H9 (cell line): ENCODE measurements around the gene NPHP4. TPM values are rescaled to one million over a fixed set of nuclear protein-coding genes. Genes with fewer than 3 reads are reported as not detected.

ENCODE experiments used
- DNase-seq: peaks from one replicate; pipeline ENCODE4 v3.0.0-alpha.2; 2017
- H2AFZ ChIP-seq: one replicate; pipeline ENCODE4 v1.6.1; 2013; ENCODE audit warnings: mild to moderate bottlenecking, low read length, control low read depth, moderate library complexity
- H2AK5ac ChIP-seq: 2 replicates; pipeline ENCODE4 v1.6.1; 2013; ENCODE audit warnings: low read length, control low read depth, mixed read lengths; ENCODE audit not compliant: insufficient read length
- H2BK120ac ChIP-seq: one replicate; pipeline ENCODE4 v1.6.1; 2013; ENCODE audit warnings: low read depth, mild to moderate bottlenecking, low read length, control low read depth, inconsistent platforms; ENCODE audit not compliant: poor library complexity, severe bottlenecking
- H2BK12ac ChIP-seq: 2 replicates; pipeline ENCODE4 v1.6.1; 2013; ENCODE audit warnings: low read length, control low read depth, mixed read lengths, low read depth; ENCODE audit not compliant: insufficient read length
- H2BK15ac ChIP-seq: 2 replicates; pipeline ENCODE4 v1.6.1; 2013; ENCODE audit warnings: low read depth, low read length, control low read depth
- H2BK20ac ChIP-seq: one replicate; pipeline ENCODE4 v1.6.1; 2013; ENCODE audit warnings: low read depth, mild to moderate bottlenecking, low read length, control low read depth, inconsistent platforms; ENCODE audit not compliant: poor library complexity, severe bottlenecking
- H2BK5ac ChIP-seq: 2 replicates; pipeline ENCODE4 v1.6.1; 2013; ENCODE audit warnings: low read length, control low read depth, mixed read lengths; ENCODE audit not compliant: insufficient read length
- H3K14ac ChIP-seq: 2 replicates; pipeline ENCODE4 v1.6.1; 2013; ENCODE audit warnings: low read length, control low read depth; ENCODE audit not compliant: insufficient read depth
- H3K18ac ChIP-seq: 2 replicates; pipeline ENCODE4 v1.6.1; 2013; ENCODE audit warnings: low read depth, mild to moderate bottlenecking, mixed read lengths, low read length, control low read depth; ENCODE audit not compliant: insufficient read length
- H3K23ac ChIP-seq: 2 replicates; pipeline ENCODE4 v1.6.1; 2013; ENCODE audit warnings: low read length, control low read depth, mixed read lengths, low read depth; ENCODE audit not compliant: insufficient read length
- H3K23me2 ChIP-seq: 2 replicates; pipeline ENCODE4 v1.6.1; 2013; ENCODE audit warnings: low read depth, mild to moderate bottlenecking, mixed read lengths, low read length, control low read depth; ENCODE audit not compliant: insufficient read length, poor library complexity, severe bottlenecking
- H3K27ac ChIP-seq: 2 replicates; pipeline ENCODE4 v1.5.1; 2013; ENCODE audit warnings: low read length, control low read depth, mixed read lengths, low read depth; ENCODE audit not compliant: insufficient read length
- H3K27me3 ChIP-seq: 2 replicates; pipeline ENCODE4 v1.6.1; 2013; ENCODE audit warnings: low read length, control low read depth, inconsistent platforms; ENCODE audit not compliant: insufficient read depth
- H3K4ac ChIP-seq: 2 replicates; pipeline ENCODE4 v1.6.1; 2013; ENCODE audit warnings: low read depth, mild to moderate bottlenecking, control low read depth, inconsistent platforms, low read length, moderate library complexity
- H3K4me1 ChIP-seq: 2 replicates; pipeline ENCODE4 v1.6.1; 2013; ENCODE audit warnings: low read length, control low read depth, inconsistent platforms; ENCODE audit not compliant: insufficient read depth
- H3K4me2 ChIP-seq: 2 replicates; pipeline ENCODE4 v1.6.1; 2013; ENCODE audit warnings: low read length, control low read depth, mixed read lengths; ENCODE audit not compliant: insufficient read length, insufficient read depth
- H3K56ac ChIP-seq: 2 replicates; pipeline ENCODE4 v1.6.1; 2013; ENCODE audit warnings: low read depth, mild to moderate bottlenecking, mixed read lengths, low read length, control low read depth; ENCODE audit not compliant: insufficient read length
- H3K79me1 ChIP-seq: 2 replicates; pipeline ENCODE4 v1.6.1; 2013; ENCODE audit warnings: low read depth, mild to moderate bottlenecking, moderate library complexity, low read length, control low read depth, inconsistent platforms; ENCODE audit not compliant: insufficient read depth, poor library complexity, severe bottlenecking
- H3K79me2 ChIP-seq: 2 replicates; pipeline ENCODE4 v1.6.1; 2013; ENCODE audit warnings: low read length, control low read depth, inconsistent platforms; ENCODE audit not compliant: insufficient read depth
- H3K9ac ChIP-seq: 2 replicates; pipeline ENCODE4 v1.6.1; 2013; ENCODE audit warnings: low read length, control low read depth, mixed read lengths; ENCODE audit not compliant: insufficient read length; ENCODE audit errors: extremely low read depth
- H3K9me3 ChIP-seq: one replicate; pipeline ENCODE4 v1.6.1; 2013; ENCODE audit warnings: low read depth, low read length, inconsistent platforms; ENCODE audit not compliant: control insufficient read depth
- H3T11ph ChIP-seq: one replicate; pipeline ENCODE4 v1.6.1; 2013; ENCODE audit warnings: mild to moderate bottlenecking, low read length, control low read depth, inconsistent platforms
- H4K20me1 ChIP-seq: one replicate; pipeline ENCODE4 v1.6.1; 2013; ENCODE audit not compliant: control insufficient read depth, insufficient read length, insufficient read depth
- H4K5ac ChIP-seq: 2 replicates; pipeline ENCODE4 v1.6.1; 2013; ENCODE audit warnings: low read depth, mild to moderate bottlenecking, mixed read lengths, low read length, control low read depth; ENCODE audit not compliant: insufficient read length
- H4K8ac ChIP-seq: replicated peaks from 2 replicates; pipeline ENCODE4 v1.6.1; 2013; ENCODE audit warnings: low read length, control low read depth, mixed read lengths, low read depth; ENCODE audit not compliant: insufficient read length
- H4K91ac ChIP-seq: 2 replicates; pipeline ENCODE4 v1.6.1; 2013; ENCODE audit warnings: low read depth, mild to moderate bottlenecking, moderate library complexity, mixed read lengths, low read length, control low read depth; ENCODE audit not compliant: insufficient read length
- H3K27ac Mint-ChIP-seq, 3 experiments: 2 replicates in 2 of 3; 3 replicates in 1 of 3; pipeline ENCODE4 v1.8.0; 2020 to 2021; ENCODE audit warnings: mixed read lengths in 3 of 3, mild to moderate bottlenecking in 1 of 3, moderate library complexity in 1 of 3
- H3K27me3 Mint-ChIP-seq: 2 replicates; pipeline ENCODE4 v1.8.0; 2021; ENCODE audit warnings: low read depth, mild to moderate bottlenecking, moderate library complexity, mixed read lengths
- H3K36me3 Mint-ChIP-seq, 3 experiments: 2 replicates in 2 of 3; 3 replicates in 1 of 3; pipeline ENCODE4 v1.8.0; 2020 to 2021; ENCODE audit warnings: low read depth in 3 of 3, mixed read lengths in 3 of 3; ENCODE audit not compliant: insufficient read depth in 1 of 3
- H3K4me1 Mint-ChIP-seq, 2 experiments: 2 replicates each; pipeline ENCODE4 v1.8.0; 2020; ENCODE audit warnings: mixed read lengths in 2 of 2
- H3K4me3 Mint-ChIP-seq, 2 experiments: 2 replicates in 1 of 2; 3 replicates in 1 of 2; pipeline ENCODE4 v1.8.0; 2020 to 2021; ENCODE audit warnings: mild to moderate bottlenecking in 2 of 2, mixed read lengths in 2 of 2, moderate library complexity in 1 of 2
- H3K9me3 Mint-ChIP-seq, 2 experiments: 2 replicates in 1 of 2; 3 replicates in 1 of 2; pipeline ENCODE4 v1.8.0; 2020; ENCODE audit warnings: mild to moderate bottlenecking in 2 of 2, mixed read lengths in 2 of 2, moderate library complexity in 1 of 2
- WGBS: extraction: QIAGEN DNeasy Blood & Tissue Kit; methylation state at CpG from one replicate; pipeline ENCODE4 v1.1.7; 2013; ENCODE audit warnings: missing lambda C conversion rate, low lambda C conversion rate, mixed read lengths; ENCODE audit not compliant: insufficient read length; ENCODE audit errors: extremely low coverage; 5-methylcytosine and 5-hydroxymethylcytosine counted together
- total RNA-seq: library from RNA; stranded (reverse); gene quantifications from 2 replicates; pipeline ENCODE4 v1.2.1, GENCODE V29; 2021
- TF ChIP-seq, protein P1 (sequence below): fragments of 200-600 bp; sonication (generic); conservative IDR thresholded peaks from 3 replicates; pipeline ENCODE4 v1.8.0; 2021; ENCODE audit warnings: antibody characterized with exemption, mild to moderate bottlenecking

The NPHP4 gene
- total RNA-seq, 1 experiment from 2014 or later, result 17.6 TPM

DNA sequence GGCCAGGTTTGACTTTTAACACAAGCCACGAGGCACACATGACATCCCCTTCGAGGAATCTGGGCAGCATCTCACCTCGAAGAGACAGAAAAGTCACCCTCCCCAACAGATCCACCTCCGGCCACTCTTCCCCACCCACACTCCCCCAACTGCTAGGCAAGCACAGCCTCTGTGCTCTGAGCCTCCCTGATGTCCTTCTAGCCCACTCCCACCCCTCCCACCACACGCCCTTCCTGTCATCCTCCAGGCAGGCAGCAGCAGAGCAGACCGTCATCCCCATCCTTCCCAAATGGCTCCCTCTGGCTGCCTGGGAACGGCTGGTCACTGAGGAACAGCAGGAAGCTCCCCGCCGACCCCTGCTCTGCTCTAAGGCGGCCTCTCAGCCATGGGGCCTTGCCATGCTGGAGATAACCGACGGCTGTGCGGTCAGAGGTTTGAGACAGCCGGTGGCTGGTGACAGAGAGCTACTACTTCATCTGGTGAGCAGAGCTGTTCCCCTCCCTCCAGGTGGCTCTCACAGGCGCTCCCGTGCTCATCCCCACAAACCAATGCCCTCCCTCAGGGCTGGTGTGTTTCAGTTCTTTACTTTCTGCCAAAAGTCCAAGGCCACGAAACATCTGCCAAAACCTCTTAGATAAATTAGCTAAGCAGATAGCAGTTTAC, 25.6 kb downstream of the NPHP4 start:
- H2BK12ac ChIP-seq, result no peak overlapping the region
- WGBS, result no CpG with 5 or more reads among the region's 17 CpGs
- no peak overlapping the region for H2AK5ac ChIP-seq
- H3K23me2 ChIP-seq, result no peaks in the 10 kb centered on the region
- Mint-ChIP-seq H3K9me3 (no peaks in the 10 kb centered on the region), H3K36me3 (peaks cover 4 to 31% (median 14%) of the 10 kb centered on the region in 3 experiments; a peak in 6 of 7 replicates), H3K27me3 (no peaks in the 10 kb centered on the region; the same call in 1 of the 2 replicates), H3K27ac (peak overlapping the region in 2 of 3 experiments; percentile 70 to 79; a peak in 3 of 7 replicates), H3K4me1 (peaks cover 10% of the 10 kb centered on the region in 2 experiments), H3K4me3 (no peak overlapping the region)
- H3K4me2 ChIP-seq, result no peak overlapping the region
- no peak overlapping the region for H3K23ac ChIP-seq
- H2AFZ ChIP-seq, result no peak overlapping the region
- H2BK20ac ChIP-seq, result no peak overlapping the region
- no peak overlapping the region for H3T11ph ChIP-seq
- TF ChIP-seq, protein P1, sequence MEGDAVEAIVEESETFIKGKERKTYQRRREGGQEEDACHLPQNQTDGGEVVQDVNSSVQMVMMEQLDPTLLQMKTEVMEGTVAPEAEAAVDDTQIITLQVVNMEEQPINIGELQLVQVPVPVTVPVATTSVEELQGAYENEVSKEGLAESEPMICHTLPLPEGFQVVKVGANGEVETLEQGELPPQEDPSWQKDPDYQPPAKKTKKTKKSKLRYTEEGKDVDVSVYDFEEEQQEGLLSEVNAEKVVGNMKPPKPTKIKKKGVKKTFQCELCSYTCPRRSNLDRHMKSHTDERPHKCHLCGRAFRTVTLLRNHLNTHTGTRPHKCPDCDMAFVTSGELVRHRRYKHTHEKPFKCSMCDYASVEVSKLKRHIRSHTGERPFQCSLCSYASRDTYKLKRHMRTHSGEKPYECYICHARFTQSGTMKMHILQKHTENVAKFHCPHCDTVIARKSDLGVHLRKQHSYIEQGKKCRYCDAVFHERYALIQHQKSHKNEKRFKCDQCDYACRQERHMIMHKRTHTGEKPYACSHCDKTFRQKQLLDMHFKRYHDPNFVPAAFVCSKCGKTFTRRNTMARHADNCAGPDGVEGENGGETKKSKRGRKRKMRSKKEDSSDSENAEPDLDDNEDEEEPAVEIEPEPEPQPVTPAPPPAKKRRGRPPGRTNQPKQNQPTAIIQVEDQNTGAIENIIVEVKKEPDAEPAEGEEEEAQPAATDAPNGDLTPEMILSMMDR, result no peak
- H3K18ac ChIP-seq, result no peak overlapping the region
- no peak overlapping the region for H4K5ac ChIP-seq
- no peak for DNase-seq
- no peak overlapping the region for H4K8ac ChIP-seq
- H3K9ac ChIP-seq, result no peak overlapping the region
- H2BK5ac ChIP-seq, result no peak overlapping the region
- no peak overlapping the region for H4K91ac ChIP-seq
- H2BK120ac ChIP-seq, result no peak overlapping the region
- no peak overlapping the region for H2BK15ac ChIP-seq
- H4K20me1 ChIP-seq, result no peaks in the 10 kb centered on the region
- H3K9me3 ChIP-seq, result no peaks in the 10 kb centered on the region
- H3K4ac ChIP-seq, result no peak overlapping the region
- H3K27ac ChIP-seq, result no peak overlapping the region
- H3K4me1 ChIP-seq, result peaks cover 2% of the 10 kb centered on the region; the same call in 1 of the 2 replicates
- H3K14ac ChIP-seq, result no peak overlapping the region; the same call in 1 of the 2 replicates
- H3K56ac ChIP-seq, result no peak overlapping the region
- H3K79me2 ChIP-seq, result no peaks in the 10 kb centered on the region
- no peaks in the 10 kb centered on the region for H3K27me3 ChIP-seq
- H3K79me1 ChIP-seq, result no peaks in the 10 kb centered on the region
